AG08396 (cell line): ENCODE results near the gene FPGS.
"Not testable (repeated sequence)": the region's sequence is repeated elsewhere in the genome, so short reads cannot be mapped to it uniquely, and the experiment has no call there.

Source experiments
- DNase-seq: peaks from one replicate; pipeline ENCODE4 v3.0.0; 2012; ENCODE audit warnings: low spot score, mixed read lengths

The FPGS gene, protein sequence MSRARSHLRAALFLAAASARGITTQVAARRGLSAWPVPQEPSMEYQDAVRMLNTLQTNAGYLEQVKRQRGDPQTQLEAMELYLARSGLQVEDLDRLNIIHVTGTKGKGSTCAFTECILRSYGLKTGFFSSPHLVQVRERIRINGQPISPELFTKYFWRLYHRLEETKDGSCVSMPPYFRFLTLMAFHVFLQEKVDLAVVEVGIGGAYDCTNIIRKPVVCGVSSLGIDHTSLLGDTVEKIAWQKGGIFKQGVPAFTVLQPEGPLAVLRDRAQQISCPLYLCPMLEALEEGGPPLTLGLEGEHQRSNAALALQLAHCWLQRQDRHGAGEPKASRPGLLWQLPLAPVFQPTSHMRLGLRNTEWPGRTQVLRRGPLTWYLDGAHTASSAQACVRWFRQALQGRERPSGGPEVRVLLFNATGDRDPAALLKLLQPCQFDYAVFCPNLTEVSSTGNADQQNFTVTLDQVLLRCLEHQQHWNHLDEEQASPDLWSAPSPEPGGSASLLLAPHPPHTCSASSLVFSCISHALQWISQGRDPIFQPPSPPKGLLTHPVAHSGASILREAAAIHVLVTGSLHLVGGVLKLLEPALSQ

DNA sequence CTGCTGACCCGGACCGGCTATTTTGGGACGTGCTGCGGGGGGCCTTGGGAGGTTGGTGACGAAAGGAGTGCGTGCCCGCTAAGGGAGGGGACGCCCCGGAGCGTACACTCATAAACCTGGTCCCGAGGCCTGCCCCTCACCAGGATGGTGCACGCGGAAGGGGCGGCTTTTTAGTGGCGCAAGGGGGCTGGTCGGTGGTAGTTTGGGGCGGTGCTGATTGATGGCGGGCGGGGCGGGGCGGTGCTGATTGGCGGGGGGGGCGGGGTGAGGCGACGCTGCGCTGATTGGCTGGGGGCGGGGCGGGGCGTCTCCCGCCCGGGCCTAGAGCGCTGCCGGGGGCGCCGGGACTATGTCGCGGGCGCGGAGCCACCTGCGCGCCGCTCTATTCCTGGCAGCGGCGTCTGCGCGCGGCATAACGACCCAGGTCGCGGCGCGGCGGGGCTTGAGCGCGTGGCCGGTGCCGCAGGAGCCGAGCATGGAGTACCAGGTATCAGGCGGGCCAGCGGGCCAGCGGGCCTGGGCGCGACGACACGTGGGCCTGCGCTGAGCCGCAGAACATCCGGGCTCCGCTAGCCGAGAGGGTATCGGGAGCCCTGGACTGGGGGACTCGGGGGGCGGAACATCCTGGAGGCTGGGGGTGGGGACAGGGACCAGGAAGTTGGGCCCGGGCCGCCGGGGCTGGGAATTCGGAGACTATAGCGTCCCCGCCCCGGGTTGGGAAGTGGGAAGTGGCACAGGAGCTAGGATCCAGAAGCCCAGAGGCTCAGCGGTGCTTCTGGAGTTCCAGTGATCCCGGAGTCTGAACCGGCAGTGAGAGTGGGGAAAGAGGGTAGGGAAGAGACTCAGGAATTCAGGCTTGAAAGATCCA is at the start of gene FPGS:
Gene FPGS (plus strand): TSS at position 307 of the 868 bp plus-strand sequence. CDS start 43 bp downstream, at position 350.
- peak; percentile 96 for DNase-seq

DNA sequence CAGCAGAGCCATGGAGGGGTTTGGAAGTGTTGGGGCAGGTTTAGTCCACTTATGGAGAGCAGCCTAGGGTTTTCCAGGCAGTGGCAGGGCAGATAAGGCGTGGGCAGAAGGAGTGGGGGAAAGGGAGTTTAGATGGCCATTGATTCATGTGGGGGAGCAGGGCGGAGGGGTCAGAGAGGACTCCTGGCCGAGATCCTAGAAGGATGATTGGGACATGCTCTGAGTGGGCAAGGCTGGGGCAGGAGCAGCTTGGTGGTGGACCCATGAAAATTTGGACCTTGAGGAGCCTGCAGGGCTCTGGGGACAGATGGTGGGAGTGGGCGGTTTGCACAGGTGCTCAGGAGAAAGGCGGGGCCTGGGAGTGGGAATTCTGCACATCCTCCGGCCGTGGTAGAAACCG is 49.5 kb upstream of the FPGS start:
- no peak for DNase-seq

DNA sequence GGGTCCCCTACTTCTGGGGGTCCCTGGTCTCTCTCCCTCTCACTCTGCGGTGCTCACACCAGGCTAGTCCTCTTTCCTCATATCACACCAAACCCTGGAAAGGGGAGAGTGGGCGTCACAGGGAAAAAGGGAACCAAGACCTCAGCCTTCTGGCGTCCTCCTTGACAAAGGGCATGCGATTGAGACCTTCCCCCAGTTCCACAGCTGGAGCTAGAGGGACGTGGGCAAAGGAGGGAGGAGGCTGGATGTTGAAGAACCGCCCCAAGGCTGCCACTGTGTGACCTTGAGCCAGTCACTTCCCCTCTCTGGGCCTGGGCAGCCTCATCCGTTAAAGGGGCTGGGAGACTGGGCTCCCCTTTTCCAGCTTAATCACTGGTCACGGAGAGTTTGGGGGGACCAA is 49.1 kb upstream of the FPGS start:
- no peak for DNase-seq

DNA sequence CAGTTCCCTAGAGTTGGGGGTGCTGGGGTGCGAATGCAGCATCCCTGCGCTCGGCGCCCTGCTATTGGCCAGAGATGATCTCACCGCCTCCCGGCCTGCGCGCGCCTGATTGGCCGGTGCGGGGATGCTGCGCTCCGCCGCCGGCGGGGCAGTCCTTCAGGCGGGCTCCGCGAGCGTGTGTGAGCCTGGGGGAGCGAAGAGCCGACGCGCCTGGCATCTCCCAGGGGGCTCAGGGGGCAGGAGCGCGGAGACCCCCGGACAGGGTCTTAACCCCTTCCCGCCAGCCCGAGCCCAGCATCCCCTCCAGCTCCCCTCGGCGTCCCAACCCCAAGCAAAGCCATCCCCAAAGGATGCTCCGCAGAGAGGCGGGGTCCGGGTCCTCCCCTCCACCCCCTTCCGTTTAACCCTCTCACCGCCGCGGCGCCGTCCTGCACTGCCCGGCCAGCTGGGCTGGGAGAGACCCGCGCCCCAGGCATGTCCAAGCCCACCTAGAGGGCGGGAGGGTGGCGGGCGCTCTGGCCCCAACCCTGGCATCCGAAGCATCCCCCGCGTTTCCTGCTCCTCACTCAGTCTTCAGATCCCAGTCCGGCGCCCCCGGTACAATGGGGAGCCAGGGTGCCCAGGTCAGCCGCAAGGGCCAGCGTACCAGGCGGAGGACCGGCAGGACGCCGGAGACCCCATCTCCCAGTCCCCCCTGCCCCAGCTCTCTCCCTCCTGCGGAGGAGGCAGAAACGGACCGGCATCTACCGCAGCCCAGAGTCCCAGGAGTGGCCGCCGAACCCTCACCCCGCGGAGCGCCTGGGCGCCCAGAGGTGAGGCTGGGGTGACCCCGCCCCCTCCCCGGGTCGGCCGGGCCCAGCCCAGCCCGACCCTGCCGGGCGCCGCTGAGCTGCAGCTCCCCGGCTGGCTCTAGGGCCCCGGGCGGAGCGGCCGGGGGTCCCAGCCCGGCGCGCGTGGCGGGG is 48.3 kb upstream of the FPGS start:
- peak; percentile 86 for DNase-seq

DNA sequence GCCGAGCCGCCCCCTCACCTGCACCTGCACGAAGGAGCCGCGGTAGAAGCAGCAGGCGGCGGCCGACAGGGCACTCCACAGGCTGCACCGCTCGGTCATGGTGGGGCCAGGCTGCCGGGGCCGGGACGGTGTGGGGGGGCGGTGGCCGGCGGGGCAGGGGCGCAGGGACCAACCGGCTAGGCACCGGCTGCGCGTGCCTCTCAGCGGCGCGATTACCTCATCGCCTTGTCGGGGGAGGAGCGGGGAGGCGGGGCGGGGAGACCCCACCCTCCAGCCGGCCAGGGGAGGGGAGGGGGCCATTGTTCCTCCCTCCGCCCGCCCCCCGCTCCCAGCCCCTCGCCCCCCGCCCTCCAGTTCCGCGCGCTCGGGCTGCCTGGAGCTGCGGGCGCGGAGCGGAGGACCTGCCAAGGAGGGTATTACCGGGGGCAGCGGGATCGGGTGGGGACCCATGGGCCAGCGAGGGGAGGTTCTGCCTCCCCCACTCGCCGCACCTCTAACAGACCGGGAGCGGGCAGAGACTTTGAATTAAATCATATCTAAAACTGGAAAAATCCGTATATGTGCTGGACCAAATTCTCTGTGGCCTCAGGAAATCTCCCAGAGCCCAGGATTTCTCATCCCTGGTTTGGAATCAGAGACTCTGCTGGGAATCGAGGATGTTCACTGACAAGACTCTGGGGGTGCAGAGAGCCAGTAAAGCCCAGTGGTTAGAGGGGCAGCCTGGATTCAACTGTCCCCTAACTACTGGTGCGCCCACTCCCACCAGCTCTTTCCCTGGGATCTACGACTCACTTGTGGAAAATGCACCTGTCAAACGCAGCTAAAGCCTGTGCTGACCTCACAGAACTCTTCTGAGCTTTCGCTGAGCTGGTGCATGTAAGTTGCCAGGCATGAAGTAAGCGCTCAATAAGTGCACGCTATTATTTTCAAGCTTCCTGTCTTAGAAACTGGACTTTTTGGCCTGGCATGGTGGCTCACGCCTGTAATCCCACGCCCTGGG is 47.3 kb upstream of the FPGS start:
- no peak for DNase-seq

DNA sequence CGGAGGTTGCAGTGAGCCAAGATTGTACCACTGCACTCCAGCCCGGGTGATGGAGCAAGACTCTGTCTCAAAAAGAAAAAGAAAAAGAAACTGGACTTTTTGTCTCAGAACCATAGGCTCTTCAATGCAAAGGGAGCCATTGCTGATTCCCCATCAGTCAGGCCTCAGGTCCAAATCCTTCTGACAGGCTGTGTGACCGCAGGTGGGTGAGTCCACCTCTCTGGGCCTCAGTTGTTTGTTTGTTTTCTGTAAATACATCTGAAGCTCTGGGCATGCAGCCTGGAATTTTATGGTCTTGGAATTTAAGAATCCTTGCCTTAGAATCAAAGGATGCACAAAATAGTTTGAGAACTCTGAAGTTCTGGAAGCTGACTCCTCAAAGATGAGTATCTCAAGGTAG is 46.4 kb upstream of the FPGS start:
- DNase-seq = no peak

DNA sequence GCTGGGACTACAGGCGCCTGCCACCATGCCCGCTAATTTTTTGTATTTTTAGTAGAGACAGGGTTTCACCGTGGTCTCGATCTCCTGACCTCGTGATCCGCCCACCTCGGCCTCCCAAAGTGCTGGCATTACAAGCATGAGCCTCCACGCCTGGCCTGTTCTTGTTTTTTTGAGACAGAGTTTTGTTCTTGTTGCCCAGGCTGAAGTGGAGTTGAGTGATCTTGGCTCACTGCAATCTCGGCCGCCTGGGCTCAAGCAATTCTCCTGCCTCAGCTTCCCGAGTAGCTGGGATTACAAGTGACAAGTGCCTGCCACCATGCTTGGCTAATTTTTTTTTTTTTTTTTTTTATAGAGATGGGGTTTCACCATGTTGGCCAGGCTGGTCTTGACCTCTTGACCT is 45.9 kb upstream of the FPGS start:
- DNase-seq = not testable (repeated sequence)

DNA sequence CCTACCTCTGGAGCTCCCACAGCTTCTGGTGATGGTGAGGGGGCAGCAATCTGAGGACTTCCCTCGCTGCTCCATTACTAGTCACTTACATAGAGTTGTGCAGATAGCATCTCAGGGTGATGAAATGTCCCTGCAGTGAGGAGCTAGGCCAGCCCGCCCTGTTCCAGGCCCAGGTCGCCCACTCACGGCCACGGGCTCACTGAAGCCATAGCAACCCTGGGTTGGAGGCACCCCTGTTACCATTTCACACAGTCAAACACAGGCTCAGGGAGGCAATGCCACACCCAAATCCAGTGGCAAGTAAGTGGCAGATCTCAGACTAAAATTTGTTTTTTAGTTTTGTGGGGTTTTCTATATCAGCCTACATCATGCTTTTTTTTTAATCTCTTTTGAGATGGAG is 43.8 kb upstream of the FPGS start:
- DNase-seq = no peak

DNA sequence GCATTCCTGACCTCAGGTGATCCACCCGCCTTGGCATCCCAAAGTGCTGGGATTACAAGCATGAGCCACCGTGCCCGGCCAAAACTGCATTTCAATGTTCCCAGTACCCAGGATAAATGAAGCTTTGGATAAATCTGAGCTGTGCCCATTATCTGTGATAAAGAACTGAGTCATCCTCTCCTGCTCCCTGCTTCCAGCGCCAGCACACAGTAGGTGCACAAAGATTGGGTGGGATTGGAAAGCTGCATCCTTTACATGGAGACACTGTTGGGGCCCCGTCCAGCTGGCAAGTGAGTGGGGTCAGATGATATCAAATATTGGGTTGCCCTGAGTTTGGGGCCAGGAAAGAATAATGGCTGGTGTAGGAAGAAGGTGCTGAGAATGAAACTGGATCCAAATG is 41.6 kb upstream of the FPGS start:
- no peak for DNase-seq

DNA sequence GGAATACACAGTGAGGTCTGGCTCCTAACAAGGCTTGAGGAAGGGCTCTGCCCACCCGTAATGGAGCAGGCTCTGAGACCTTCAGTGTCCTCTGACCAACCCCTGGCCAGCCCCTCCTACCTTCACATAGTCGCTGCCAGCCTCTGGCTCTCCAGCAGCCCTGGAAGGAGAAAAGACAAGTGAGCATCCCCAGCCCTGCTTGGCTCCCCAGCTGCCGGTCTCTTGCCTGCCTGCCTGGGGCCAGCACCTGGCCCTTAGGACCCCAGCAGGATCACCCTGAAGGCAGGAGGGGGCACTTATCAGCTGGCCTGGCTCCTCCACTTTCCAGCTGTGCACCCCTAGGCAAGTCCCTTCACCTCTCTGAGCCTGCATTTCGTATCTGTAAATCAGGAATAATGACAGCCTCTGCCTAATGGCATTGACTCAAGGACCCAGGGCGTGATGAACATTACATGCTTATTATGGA is 41.2 kb upstream of the FPGS start:
- DNase-seq = no peak

DNA sequence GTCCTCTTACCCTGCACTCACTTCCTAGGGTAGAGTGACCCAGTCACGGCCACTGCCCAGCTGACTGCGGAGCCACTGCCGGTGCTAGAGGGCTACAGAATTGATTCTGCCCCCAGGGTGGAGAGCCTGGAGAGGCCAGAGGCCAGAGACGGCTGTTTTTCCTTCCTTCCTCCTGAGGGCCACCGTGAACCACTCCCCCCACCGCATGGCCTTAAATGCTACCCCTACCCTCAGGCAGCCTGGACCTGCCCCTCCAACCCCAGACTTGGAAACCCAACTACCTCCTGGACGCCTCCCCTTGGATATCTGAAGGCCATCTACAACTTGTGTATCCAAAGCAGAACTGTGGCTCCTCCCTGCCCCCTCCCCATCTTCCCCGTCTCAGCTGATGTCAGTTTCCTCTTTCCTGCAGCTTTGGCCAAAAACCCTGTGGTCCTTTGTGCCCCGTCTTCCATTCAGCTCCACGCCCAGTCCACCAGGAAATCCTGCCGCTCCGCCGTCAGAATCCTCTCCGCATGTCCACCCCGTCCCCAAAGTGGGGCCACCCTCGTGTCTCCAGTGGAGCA is 40.5 kb upstream of the FPGS start:
- no peak for DNase-seq

DNA sequence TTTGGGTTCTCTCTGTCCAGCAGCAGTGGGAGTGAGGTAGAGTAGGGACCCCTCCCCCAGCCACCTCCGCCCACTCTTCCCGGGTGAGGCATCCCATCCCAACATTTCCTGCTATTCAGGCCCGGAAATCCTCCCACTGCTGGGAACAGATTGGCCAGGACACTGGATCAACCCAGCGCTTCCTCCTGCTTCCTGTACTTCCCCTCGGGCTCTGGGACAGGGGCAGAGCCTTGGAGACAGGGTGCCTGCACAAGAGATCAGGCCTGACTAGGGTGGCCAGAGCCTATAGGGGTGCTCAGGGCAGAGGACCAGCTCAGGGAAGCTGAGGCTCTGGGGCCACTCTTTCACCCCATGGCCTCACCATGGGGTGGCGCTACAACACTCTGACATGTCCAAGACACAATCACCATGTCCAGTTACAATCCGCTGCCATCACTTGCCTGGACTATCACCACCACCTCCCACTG is 38.7 kb upstream of the FPGS start:
- DNase-seq = no peak

DNA sequence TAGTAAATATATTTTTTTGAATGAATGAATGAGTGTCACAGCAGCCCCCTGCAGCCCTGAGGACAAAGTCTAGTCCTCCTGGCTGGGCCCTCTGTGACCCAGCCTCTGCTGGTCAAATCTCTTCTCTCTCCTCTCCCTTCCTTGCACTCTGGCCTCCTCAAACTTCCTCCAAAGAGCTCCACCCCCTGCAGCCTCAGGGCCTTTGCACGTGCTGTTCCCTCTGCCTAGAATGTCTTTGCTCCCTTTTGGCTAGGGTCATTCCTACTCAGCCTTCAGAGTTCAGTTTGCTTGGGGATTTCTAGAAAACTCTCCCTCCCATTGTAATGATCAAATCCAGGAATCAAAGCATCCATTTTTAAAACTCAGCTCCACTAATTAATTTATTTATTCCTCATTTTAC is 37.3 kb upstream of the FPGS start:
- DNase-seq = no peak

DNA sequence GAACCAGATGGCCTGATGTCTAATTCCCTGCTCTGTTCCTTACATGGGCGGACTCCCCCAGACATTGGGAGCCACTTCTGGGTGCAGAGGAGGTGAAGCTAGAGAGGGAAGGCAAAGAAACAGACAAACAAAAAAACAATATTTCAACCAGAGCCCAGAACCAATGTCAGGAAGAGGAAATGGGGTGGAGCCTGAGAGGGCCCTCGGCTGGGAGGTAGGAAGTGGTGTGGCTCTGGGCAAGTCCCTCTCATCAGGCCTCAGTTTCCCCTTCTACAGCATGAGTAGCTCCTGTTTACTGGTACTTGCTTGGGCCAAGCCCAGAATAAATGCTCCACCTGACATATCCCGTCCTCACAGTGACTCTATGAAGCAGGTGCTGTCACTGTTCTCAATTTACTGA is 35.3 kb upstream of the FPGS start:
- no peak for DNase-seq

DNA sequence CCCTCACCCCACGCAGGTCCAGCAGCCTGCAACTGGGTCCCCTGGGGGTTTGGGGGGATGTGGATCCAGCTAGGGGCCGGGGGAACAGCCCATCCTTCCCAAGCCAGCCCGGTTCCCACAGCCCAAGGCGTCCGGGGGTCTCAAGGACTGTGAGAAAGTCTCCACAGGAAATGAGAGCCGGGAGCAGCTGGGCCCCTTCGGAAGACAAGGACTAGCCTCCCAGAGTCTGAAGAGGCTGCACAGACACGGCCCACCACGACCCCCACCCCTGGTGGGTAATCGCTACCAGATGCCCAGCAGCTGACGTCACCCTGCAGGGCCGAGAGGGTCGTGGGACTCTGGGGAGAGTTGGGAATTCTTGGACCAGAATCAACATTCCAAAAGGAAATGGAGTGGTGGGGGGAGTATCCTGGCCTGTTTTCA is 34.8 kb upstream of the FPGS start:
- DNase-seq = no peak

DNA sequence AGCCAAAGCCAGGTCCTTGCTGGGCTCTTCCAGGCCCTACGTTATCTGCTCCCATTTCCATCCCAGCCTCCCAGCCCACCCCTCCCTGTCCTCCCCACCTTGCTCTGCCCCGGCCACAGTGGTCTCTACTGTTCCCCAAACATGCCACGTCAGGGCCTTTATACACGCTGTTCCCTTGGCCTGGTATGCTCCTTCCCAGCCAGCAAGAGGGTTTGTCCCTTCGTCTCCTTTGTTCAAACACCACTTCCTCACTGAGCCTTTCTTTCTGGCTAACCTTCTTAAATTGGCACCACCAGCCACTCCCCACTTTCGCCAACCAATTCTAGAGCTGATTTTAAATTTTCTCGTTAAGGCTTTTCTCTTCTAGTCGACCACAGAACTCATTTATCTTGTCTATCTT is 34.0 kb upstream of the FPGS start:
- no peak for DNase-seq

DNA sequence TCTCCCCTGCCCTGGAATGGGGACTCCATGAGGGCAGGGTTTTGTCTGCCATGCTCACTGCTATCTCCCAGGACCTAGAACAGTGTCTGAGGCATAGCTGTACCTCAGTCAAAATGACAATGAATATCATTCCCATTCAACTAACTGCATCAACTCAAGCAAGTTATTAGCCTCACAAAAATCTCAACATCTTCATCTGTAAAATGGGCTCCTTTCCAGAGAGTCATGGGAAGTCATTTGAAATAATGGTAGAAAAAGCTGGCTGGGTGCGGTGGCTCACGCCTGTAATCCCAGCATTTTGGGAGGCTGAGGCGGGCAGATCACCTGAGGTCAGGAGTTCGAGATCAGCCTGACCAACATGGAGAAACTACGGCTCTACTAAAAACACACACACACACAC is 33.6 kb upstream of the FPGS start:
- no peak for DNase-seq

DNA sequence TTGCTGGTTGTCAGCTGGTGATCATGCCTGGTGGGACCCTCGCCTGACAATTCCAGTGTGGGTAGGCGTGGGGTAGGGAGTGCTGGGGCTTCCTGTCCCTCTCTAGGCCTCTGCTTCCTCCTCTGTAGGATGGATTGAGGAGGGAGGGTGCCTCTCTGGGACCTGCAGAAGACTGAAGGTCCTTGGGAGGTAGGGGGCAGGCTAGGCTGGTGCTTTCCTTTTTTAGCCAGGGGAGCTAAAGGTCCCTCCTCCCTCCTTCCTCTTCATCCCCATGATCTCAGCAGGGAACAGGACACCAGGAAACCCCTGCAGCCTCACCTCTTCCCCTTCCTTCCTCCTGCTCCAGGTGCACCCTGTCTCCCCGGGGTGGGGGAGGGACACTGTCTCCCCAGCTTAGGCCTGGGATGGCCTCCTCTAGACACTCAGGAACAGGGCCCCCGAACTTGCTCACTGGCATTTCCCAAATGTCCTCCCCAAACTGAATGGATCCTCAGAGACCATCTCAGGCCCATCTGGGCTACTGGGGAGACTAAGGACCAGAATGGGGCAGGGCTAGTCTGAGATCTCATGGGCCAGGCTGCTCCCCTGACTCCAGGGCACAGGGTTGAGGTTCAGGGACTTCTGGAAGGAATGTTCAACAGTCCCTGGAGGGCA is 32.6 kb upstream of the FPGS start:
- DNase-seq = no peak

DNA sequence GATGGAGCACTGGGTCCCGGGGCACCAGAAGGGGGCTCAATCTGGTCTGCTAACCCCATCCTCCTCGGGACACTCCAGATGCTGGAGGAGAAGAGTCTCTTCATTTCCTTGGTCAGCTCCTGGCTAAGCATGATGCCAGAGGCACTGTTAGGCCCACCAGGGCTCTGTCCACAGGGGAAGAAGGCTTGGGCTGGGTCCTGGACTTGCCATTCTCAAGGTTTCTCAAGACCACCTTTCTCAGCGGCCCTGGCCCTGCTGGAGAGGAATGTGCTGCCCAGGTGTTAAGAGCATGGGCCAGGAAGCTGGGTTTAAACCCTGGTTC is 32.1 kb upstream of the FPGS start:
- DNase-seq = no peak
